Stimulated activated naive CD4-positive, alpha-beta T cell (primary cell): ENCODE measurements around the gene LSM14A.
A peak's percentile ranks its signal among the peaks of the same experiment; 100 is the strongest.

Source experiments
- DNase-seq, 6 experiments: peaks; one replicate each; lab custom pipeline; 2025; lab: John Stamatoyannopoulos, UW

LSM14A gene

GRCh38 chr19:34254698-34255432 is 82.6 kb downstream of the LSM14A start:
- DNase-seq: peak in 4 of 6 experiments; percentile 28 to 65 (median 34)

GRCh38 chr19:34255546-34255945 is 83.2 kb downstream of the LSM14A start:
- no peak for DNase-seq

- DNase-seq: peak in 1 of 6 experiments; percentile 18
Observed at GRCh38 chr19:34256835-34257558, 84.7 kb downstream of the LSM14A start.

GRCh38 chr19:34257559-34257924 is 85.2 kb downstream of the LSM14A start:
- no peak for DNase-seq

GRCh38 chr19:34259367-34260095 is 87.2 kb downstream of the LSM14A start:
- no peak for DNase-seq

GRCh38 chr19:34260771-34261173 is 88.5 kb downstream of the LSM14A start:
- no peak for DNase-seq

- peak in 1 of 6 experiments; percentile 10 for DNase-seq
Observed at GRCh38 chr19:34261334-34262109, 89.2 kb downstream of the LSM14A start.

- no peak for DNase-seq
Observed at GRCh38 chr19:34263745-34264237, 91.5 kb downstream of the LSM14A start.

GRCh38 chr19:34265221-34265650 is 92.9 kb downstream of the LSM14A start:
- no peak for DNase-seq

- DNase-seq: peak in 2 of 6 experiments; percentile 10 to 40
Observed at GRCh38 chr19:34269081-34269480, 96.8 kb downstream of the LSM14A start.

GRCh38 chr19:34269489-34269888 is 97.2 kb downstream of the LSM14A start:
- DNase-seq: no peak

- peak; percentile 60 to 92 (median 80) for DNase-seq
Observed at GRCh38 chr19:34269968-34270621, 97.8 kb downstream of the LSM14A start.

GRCh38 chr19:34273121-34273520 is 100.8 kb downstream of the LSM14A start:
- DNase-seq: no peak

- no peak for DNase-seq
Observed at GRCh38 chr19:34274284-34274826, 102.1 kb downstream of the LSM14A start.

- DNase-seq: peak in 1 of 6 experiments; percentile 20
Observed at GRCh38 chr19:34274827-34275625, 102.7 kb downstream of the LSM14A start.

GRCh38 chr19:34275705-34276104 is 103.4 kb downstream of the LSM14A start:
- no peak for DNase-seq

GRCh38 chr19:34276614-34277013 is 104.3 kb downstream of the LSM14A start:
- DNase-seq: no peak

GRCh38 chr19:34277244-34277643 is 104.9 kb downstream of the LSM14A start:
- DNase-seq: peak in 1 of 6 experiments; percentile 8

- DNase-seq: no peak
Observed at GRCh38 chr19:34278783-34279182, 106.5 kb downstream of the LSM14A start.
